ENCODE measurements around the gene CFAP77. TPM values are rescaled to one million over a fixed set of nuclear protein-coding genes. Genes with fewer than 3 reads are reported as not detected.

CFAP77 gene
- total RNA-seq, 1 donor from 2014 or later, result not detected

- Histone ChIP-seq H3K4me1 (no peaks in the 10 kb centered on the region), H3K4me3 (no peak overlapping the region), H3K27ac (no peak overlapping the region), H3K36me3 (no peaks in the 10 kb centered on the region), H3K27me3 (no peaks in the 10 kb centered on the region), H3K9me3 (no peaks in the 10 kb centered on the region)
- TF ChIP-seq POLR2AphosphoS5 (IDR thresholded peaks at IDR 0.05; ENCODE audit: insufficient read depth in 1 of 2, low read depth in 1 of 2) (no peak), POLR2A (IDR thresholded peaks at IDR 0.05) (no peak), CTCF (IDR thresholded peaks at IDR 0.05) (no peak)
- DNase-seq (ENCODE audit: extremely low spot score in 2 of 2), result no peak
- intact Hi-C loops (cut with DNase I), result no loop called here
Measured at GRCh38 chr9:132489536-132489935, 79.5 kb downstream of the CFAP77 start.

GRCh38 chr9:132494857-132495256 lies 84.8 kb downstream of the CFAP77 start:
- H3K9me3 ChIP-seq, result no peaks in the 10 kb centered on the region

GRCh38 chr9:132497731-132498130 lies 87.7 kb downstream of the CFAP77 start:
- DNase-seq (ENCODE audit: extremely low spot score in 2 of 2), result no peak
- H3K27ac ChIP-seq, result no peak overlapping the region
- TF ChIP-seq POLR2A (IDR thresholded peaks at IDR 0.05), result no peak
- no peak for TF ChIP-seq POLR2AphosphoS5 (IDR thresholded peaks at IDR 0.05; ENCODE audit: insufficient read depth in 1 of 2, low read depth in 1 of 2)
- TF ChIP-seq CTCF (IDR thresholded peaks at IDR 0.05), result no peak
- H3K27me3 ChIP-seq, result no peaks in the 10 kb centered on the region
- intact Hi-C loops (cut with DNase I), result no loop called here
- no peaks in the 10 kb centered on the region for H3K9me3 ChIP-seq
- H3K4me3 ChIP-seq, result no peak overlapping the region
- no peaks in the 10 kb centered on the region for H3K36me3 ChIP-seq
- H3K4me1 ChIP-seq, result no peaks in the 10 kb centered on the region

More at GRCh38 chr9:132494857-132495256, 84.8 kb downstream of the CFAP77 start:
- no peak overlapping the region for H3K27ac ChIP-seq
- TF ChIP-seq POLR2AphosphoS5 (IDR thresholded peaks at IDR 0.05; ENCODE audit: insufficient read depth in 1 of 2, low read depth in 1 of 2) (no peak), POLR2A (IDR thresholded peaks at IDR 0.05) (no peak), CTCF (IDR thresholded peaks at IDR 0.05) (no peak)
- intact Hi-C loops (cut with DNase I), result no loop called here
- no peaks in the 10 kb centered on the region for H3K27me3 ChIP-seq
- no peaks in the 10 kb centered on the region for H3K4me1 ChIP-seq
- no peaks in the 10 kb centered on the region for H3K36me3 ChIP-seq
- H3K4me3 ChIP-seq, result no peak overlapping the region
- no peak for DNase-seq (ENCODE audit: extremely low spot score in 2 of 2)

GRCh38 chr9:132498531-132499210 lies 88.7 kb downstream of the CFAP77 start:
- intact Hi-C loops (cut with DNase I), result no loop called here
- H3K36me3 ChIP-seq, result no peaks in the 10 kb centered on the region
- H3K27me3 ChIP-seq, result no peaks in the 10 kb centered on the region
- TF ChIP-seq POLR2AphosphoS5 (IDR thresholded peaks at IDR 0.05; ENCODE audit: insufficient read depth in 1 of 2, low read depth in 1 of 2) (no peak), POLR2A (IDR thresholded peaks at IDR 0.05) (no peak), CTCF (IDR thresholded peaks at IDR 0.05) (no peak)
- H3K27ac ChIP-seq, result no peak overlapping the region
- H3K9me3 ChIP-seq, result no peaks in the 10 kb centered on the region
- no peaks in the 10 kb centered on the region for H3K4me1 ChIP-seq
- no peak overlapping the region for H3K4me3 ChIP-seq
- no peak for DNase-seq (ENCODE audit: extremely low spot score in 2 of 2)

- Histone ChIP-seq H3K27ac (no peak overlapping the region), H3K4me1 (no peaks in the 10 kb centered on the region), H3K4me3 (no peak overlapping the region), H3K9me3 (no peaks in the 10 kb centered on the region), H3K36me3 (no peaks in the 10 kb centered on the region), H3K27me3 (no peaks in the 10 kb centered on the region)
- intact Hi-C loops (cut with DNase I), result no loop called here
- TF ChIP-seq POLR2A (IDR thresholded peaks at IDR 0.05), result no peak
- TF ChIP-seq POLR2AphosphoS5 (IDR thresholded peaks at IDR 0.05; ENCODE audit: insufficient read depth in 1 of 2, low read depth in 1 of 2), result no peak
- TF ChIP-seq CTCF (IDR thresholded peaks at IDR 0.05), result no peak
- DNase-seq (ENCODE audit: extremely low spot score in 2 of 2), result no peak
Measured at GRCh38 chr9:132499251-132499650, 89.2 kb downstream of the CFAP77 start.
